HG02870 (cell line): ENCODE measurements around the gene TCEA2.

ENCODE experiments used
- ATAC-seq: cut with Tn5 transposase; IDR thresholded peaks from one replicate; pipeline ENCODE4 v1.9.1; 2021; ENCODE audit warnings: mild to moderate bottlenecking, moderate library complexity; ENCODE audit not compliant: unreplicated experiment

Gene TCEA2

DNA sequence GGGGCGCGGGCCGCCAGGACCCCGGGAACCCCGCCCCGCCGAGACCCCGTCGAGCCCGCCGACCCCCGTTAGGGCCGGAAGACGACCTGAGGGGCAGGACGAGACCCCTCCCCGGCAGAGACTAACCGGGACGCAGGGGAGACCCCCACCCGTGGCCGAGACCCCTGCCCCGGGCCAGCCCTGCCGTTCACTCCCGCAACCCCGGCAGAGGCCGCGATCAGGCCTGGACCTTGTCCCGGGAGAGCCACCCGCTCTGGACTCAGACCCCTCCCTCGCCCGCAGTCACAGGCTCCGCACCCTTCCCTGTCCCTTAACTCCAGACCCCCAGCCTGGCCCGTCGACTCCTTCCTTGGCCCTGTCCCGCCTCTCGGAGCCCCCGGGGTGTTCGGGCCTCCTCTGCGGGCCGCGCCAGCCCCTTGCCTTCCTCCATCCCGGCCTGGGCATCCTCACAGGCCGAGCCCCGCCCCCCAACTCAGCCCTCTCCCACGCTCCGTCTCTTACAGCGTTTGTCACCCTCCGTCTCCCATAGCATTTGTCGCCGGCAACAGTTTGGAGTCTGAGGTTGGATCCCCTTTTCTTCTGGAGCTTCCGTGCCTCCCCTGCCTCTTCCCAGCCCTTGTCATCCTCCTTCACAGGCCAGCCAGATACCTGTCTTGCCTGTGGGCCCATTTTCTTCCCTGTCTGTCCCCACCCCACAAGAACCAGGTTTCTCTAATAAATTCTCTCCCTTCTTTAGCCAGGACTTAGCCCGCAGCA, 569 bp downstream of the TCEA2 start:
- no peak for ATAC-seq

DNA sequence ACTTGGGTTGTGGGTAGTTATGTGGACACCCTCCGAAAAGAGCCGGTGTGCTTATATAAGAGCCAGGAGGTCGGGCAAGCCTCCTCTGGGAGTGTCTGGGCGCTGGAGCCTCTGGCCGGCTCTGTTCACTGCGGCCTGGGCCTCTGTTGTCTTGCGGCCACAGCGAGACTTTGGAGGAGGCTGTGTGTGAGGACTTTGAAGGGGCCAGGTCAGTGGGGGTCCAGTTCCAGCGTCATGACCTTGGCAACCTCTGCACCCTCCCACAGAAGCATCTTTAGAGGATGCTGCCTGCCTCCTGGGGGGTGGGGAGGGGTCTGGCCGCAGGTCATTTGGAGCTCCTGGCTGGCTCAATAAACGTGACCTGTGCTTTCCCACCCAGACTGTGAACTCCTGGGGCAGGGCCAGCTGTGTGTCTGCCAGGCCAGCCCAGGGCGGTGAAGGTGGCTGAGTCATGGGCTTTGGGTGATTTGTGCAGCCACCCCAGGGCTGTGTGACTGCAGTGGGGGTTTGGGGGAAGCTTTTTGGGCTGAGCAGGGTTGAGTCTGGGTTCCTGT, 1.2 kb downstream of the TCEA2 start:
- ATAC-seq = no peak

DNA sequence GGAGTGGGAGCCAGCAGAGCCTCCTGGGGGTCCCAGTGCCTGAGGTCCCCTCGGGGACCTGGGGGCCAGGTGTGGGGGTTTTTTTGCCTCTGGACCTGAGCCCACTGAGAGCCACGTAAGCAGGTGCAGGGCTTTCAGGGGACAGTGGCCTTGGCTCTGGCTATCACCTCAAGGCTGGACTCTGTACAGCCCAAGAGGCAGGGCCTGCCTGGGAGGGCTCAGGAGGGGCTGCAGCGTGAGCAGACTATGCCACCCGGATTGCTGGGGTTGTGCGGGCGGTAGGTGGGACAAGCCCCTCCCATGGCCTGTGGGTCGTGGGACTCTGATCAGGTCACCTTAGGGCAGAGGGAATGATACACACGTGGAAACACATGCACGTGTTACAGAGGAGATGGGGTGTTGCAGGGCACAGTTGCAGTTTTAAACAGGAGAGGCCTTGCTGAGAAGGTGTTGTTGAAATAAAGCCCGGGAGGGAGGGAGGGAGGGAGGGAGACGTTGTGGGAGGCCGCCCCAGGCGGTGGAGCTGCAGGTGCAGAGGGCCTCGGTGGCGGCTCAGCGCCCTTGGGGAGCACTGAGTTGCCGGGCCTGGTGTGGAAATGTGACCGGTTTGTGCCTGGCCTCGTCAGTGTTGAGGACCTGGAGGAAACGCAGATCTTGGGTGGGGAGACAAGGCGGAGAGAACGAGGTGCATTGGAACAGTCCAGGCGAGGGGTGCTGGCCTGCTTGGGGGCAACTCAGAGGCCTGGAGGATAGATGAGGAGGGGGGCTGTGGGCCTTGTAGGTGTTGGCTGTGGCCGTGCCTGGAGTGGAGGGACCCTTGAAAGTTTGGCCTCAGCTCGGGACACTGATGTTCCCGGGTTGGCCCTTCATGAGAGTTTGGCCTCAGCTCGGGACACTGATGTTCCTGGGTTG, 2.3 kb downstream of the TCEA2 start:
- no peak for ATAC-seq

DNA sequence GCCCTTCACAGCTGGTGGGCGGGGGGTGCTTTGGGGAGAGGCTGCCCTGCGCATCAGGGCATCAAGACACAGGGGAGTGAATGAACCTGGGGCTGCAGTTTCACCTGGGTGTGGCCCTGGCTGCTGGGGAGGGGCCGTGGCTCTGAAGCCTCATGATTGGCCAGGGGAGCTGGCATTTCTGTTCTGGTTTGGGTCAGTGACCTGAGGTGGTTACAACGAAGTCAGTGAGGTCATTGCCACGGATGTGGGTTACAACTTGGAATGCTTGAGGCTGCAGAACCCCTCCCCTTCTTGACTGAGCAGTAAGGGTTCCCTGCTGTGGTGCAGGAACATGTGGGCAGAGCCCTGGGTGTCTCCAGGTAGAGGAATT, 3.0 kb downstream of the TCEA2 start:
- ATAC-seq = no peak

DNA sequence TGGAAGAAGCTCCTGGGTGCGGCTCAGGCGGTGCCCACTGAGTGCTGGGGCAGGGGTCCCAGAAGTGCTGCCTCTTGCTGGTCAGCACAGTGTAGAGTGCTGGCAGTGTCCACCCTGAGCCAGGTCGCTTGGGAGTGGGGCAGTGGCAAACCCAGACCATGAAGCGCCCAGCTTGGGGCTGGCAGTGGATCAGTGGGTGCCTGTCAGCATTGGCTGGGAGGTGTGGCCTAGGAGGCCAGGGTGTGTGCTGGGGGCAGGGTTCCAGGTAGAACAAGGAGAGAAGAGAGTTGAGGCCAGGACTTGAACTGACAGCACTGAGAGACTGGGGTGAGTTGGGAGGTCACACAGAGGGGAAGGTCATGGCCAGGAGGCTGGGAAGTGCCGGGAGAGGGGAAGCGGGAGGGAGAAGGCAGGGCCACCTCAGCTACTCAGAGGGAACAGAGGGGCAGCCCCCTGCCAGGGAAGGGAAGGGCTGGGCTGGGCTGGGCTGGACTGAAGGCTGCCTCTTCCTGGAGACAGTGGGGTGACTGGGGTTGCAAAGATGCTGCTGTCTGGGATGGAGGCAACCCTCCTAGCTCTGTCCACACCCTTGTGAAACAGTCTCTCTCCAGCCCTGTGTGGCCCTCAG, 4.1 kb downstream of the TCEA2 start:
- no peak for ATAC-seq

DNA sequence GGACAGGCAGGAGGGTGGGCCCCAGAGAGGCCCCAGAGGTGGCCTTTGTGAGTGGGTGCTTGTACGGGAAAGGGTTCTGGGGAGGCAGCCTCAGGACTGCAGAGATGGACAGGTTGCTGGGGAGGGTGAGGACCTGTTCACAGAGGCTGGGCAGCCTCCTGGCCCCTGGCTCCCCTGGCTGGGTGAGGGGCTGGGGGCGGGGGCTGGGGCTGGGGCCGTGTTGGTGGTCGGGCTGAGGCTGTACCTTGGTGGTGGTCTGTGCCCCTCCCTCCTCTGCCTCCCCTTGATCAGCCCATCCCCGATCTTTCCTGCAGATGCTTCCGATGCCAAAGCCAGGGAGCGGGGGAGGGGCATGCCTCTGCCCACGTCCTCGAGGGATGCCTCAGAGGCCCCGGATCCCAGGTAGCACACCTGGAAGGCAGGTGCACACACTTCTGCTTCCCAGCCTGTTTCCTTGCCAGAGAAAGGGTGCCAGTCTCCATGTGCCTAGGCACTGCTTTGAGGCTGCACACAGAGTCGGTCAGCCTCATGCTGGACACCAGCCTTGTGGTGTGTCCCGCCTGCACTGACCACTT, 4.8 kb downstream of the TCEA2 start:
- ATAC-seq = no peak

DNA sequence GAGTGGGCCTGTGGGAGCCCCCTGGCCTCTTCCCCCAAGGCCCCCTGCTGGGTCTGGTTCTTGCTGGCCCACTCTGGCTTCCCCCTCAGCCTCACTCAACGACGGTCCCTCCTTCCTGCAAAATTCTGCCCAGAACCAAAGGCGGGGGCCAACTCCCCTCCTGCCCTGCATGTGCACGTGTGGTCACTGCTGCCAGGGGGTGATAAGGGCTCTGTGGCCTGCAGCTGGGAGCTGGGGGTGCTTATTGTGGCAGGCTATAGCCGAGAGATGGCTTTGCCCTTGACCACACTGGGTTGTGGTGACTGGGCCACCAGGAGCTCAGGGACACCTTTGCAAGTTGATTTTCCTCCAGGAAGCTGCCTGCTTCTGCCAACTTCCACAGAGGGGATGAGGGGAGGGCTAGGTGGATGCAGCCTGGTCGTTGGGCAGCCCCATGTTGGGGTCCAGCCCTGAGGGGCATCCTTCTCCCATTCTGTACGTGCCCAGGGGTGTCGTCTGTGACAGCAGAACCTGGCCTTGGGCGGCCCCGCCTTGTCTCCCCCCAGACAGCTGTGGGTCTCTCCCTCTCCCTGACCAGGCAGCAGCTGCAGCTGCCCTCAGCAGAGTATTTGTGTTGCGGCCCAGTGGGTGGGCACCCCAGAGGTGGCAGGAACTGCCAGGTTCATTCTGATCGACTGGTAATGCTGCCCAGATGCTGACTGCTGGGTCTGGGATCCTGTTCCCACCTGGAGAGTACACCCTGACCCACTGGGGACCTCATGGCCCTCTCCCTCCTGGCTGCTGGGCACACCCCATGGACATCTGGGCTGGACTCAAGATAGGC, 5.6 kb downstream of the TCEA2 start:
- ATAC-seq = no peak

DNA sequence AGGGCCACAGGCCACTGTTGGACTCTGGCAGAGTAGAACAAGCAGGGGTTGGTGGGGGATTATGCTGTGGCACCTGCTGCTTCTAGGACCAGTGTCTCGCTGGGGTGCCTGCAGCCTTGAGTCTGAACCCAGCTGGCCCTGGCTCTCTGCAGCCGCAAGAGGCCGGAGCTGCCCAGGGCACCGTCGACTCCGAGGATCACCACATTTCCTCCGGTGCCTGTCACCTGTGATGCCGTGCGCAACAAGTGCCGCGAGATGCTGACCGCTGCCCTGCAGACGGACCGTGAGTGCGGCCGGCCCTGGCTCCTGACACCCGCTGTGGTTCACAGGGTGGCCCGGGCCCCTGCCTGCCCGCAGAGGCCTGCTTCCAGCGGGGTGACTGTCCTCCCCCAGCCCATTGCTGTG, 6.2 kb downstream of the TCEA2 start:
- ATAC-seq = no peak

DNA sequence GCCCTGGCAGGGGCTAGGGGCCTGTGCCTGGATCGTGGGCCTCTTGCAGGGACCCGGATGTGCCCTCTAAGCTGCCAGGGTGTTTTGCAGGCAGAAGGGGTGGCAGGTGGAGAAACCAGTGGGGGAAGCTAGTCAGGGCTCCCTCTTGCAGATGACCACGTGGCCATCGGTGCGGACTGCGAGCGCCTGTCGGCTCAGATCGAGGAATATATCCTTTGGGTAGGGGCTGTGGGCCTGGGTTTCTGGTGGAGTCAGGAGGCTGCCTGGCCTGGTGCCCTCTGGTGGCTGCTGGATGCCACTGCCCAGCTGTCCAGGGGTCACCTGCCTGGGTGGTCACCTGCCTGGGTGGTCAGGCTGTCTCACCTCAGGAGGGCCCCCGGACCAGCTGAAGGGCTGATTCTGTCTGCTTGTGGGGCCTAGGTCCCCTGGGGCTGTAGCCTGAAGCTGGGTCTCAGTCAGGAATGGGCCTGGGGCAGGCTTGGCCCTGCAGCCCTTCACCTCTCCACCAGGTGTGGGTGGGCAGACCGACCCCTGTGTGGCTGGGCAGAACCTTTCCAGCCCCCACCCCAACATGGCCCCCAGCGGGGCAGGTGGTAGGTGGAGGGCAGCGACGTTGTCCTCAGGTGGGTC, 6.7 kb downstream of the TCEA2 start:
- no peak for ATAC-seq

DNA sequence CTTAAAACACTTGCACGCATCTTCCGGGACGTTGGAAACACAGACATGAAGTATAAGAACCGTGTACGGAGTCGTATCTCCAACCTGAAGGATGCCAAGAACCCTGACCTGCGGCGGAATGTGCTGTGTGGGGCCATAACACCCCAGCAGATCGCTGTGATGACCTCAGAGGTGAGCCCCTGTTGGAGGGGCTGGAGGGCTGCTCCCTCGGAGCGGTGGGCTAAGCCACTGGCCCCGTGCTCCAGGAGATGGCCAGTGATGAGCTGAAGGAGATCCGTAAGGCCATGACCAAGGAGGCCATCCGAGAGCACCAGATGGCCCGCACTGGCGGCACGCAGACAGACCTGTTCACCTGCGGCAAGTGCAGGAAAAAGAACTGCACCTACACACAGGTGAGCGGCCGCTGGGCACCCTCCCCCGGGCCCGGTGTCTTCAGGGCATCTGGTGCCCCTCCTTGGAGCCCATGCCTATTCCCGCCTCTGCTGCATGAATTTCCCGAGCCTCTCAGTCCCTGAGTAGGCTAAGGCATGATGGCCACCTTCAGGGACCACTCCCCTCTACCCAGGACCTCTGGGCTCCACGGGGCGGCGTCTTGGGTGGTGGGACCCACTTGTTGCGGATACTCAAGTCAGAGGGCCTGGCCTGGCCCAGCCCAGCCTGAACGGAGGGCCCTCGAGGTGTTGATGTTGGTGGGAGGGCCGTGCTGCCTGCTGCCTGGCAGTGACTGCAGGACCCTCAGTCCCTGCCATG, 7.4 kb downstream of the TCEA2 start:
- ATAC-seq = no peak

DNA sequence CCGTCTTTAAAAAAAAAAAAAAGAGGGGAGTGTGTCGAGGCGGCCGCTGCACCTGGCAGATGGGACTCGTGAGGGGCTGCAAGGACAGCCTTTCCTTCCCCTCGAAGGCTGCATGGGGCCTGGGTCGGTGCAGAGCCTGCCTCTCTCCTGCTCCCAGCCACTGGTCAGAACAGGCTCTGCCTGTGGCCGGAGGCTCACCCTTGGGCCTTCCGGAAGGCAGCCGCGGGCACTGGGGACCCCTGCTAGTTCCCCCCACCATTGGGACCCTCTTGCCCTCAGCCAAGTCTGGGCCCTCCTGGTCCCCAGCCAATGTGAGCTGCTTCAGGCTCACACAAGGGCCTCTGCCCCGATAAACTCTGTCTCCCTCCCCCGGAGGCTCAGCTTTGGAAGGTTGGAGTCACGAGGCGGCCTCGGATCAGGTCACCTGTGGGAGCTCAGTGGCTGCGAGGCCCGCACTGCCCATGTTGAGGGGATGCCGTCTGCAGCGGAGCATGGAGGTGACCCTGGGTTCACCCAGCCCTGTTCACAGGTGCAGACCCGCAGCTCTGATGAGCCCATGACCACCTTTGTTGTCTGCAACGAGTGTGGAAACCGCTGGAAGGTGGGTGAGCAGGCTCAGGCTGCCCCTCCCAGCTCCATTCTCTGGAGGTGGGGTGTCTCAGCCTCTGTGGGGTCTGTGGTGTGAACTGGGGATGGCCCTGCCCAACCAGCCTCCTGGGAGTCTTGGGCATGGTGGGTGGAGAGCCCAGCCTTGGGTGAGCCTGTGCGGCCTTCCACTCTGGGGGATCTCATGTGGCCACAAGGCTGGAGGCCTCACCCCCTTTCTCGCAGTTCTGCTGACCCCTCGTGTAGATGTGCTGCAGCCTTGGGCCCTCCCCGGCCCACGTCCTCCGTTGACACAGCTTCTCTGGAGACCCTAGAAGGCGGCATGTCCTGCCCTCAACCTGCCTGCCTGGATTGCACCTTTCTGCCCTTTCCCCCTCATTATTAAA, 8.6 kb downstream of the TCEA2 start:
- no peak for ATAC-seq

DNA sequence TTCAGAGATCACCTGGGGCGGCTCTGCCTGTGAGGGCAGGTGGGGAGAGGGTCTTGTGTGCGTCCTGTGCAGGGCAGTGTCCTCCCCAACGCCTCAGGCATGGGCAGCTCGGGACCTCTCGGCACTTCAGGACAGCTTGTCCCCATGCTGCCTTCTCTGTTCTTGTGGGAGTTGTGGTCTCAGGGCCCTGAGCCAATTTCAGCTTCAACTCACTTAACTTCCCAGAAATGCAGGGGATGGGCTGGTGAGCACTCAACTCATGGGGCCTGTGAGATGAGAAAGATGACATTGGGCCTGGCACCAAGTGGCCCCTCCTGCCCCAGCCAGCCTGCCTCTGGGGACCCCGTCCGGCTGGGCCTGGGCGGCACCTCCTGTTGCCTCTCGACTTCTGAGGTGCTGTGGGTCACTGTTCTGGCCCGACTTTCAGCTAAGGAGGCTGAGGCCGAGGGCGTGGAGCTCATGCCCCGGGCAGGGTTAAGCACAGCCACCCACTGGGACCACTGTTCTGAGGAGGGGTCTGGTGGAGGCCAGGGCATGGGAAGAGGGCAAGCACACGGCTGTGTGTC, 9.6 kb downstream of the TCEA2 start:
- ATAC-seq = no peak

DNA sequence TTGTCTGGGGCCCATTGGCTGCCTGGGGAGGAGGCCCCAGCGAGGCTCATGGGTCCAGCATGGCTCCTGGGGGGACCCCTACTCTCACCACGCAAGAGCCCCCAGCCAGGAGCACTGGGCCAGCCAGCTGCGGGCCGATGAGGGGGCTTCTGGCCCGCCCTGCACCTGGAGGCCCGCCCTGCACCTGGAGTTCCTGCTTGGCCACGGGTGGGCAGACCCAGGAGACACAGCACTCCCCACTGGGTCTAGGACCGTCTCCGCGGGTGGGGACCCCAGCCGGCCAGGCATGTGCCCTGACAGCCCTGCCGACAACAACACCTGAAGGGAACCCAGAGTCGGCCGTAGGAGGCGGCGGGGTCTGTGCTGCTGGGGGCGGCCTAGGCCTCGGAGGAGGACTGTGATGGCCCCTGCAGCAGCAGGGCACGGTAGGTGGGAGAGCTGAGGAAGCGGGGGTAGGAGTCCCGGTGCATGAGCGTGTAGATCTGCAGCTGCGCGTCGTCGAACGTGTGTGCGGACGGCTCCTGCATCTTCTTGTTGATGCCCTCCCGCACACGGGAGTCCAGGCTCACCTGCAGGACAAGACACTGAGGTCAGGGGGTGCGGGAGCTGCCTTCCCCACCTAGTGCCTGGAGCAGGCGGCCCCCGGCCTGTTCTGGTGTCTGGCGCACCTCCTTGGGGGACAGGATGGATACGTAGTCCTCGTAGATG, 10.6 kb downstream of the TCEA2 start:
- ATAC-seq = no peak

DNA sequence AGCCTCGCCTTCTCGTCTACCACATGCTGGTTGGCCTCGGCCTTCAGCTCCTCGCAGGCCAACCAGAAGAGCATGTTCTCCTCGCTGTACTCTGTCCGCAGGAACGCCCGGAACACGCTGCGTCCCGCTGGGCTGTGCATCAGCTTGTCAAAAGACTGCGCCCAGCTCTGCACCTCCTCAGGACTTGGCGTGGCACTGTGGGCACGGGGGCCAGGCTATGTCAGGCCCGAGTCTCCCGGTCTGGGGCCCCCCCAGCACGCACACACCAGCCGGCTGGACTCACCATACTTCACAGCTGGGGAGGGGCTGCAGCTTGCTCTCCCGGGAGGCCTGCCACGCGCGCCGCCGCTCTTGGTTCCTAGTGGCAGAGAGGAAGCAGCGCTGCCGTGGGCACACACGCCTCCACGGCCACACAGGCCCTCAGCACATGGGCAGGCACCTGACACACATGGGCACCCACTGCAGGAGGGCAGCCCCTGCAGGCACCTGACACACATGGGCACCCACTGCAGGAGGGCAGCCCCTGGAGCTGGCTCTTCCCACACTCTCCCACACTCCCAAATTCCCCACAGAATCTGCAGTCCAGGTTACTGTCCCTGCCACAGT, 11.3 kb downstream of the TCEA2 start:
- no peak for ATAC-seq

DNA sequence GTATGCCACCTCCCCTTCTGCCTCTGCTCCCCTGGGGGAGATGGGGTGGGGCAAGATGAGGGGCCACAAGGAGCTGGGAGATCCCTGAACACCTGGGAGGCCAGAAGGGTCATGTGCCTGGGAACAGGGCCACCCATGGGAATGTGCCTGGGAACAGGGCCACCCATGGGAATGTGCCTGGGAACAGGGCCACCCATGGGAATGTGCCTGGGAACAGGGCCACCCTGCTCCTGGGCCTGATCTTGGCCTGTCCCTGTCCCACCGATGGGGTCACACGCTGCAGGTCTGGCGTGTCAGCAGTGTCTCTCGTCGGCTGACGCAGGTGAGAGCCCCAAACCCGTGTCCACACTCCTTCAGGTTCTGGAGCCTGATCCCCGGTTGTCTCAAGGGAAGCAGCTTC, 12.0 kb downstream of the TCEA2 start:
- no peak for ATAC-seq

DNA sequence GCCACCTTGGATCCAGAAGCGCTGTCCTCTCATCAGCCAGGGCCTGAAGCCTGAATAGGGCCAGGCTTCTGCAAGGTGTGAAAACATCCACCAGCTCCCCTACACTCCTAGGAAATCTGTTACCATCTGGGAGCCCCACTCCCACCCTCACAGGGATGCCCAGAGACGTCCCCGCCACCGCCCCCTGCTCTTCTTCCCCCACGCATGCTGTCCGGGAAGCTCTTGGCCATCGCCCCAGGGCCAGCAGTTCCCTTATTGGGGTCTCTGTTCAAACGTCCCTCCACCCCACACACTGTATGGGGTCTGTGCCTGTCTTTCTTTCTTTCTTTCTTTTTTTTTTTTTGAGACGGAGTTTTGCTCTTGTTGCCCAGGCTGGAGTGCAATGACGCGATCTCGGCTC, 12.6 kb downstream of the TCEA2 start:
- ATAC-seq = no peak
